Stimulated activated CD4-positive, alpha-beta T cell treated with anti-CD3 and anti-CD28 coated beads, Interleukin-2, amount 100 ng/mL, for 24 hours (primary cell): ENCODE measurements around the gene LIMS1.
"Not testable (repeated sequence)": the region's sequence is repeated elsewhere in the genome, so short reads cannot be mapped to it uniquely, and the experiment has no call there.

Source experiments
- DNase-seq, 2 donors: peaks; one replicate each; pipeline ENCODE4 v3.0.0-alpha.2; 2020

The LIMS1 gene

DNA sequence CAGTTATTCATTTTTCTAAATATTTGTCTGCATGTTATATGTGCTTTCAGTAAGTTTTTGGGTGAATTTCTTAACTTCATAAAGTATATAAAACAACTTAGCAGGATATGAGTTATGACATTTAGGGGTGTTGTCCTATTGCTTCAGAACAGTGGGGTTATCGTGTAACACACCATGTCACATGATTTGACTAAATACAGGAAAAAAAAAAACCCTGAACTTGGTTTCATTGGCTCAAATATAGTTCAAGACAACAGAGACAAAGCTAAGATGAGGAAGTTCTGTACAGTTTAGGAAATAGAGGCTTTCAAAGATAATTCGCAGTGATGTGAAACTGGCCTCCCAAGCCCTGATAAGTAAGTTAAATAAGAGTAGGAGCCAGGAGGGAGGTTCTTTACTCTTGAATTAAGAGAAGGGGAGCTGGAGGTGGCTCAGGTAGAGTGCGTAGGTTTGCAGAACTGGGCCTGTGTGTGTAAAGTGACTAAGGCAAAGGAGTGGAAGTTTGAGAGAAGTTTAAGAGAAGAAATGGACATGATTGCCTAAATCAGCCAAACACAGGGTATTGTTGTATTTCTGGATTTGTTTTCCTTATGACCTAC is 53.9 kb downstream of the LIMS1 start:
- DNase-seq = no peak

DNA sequence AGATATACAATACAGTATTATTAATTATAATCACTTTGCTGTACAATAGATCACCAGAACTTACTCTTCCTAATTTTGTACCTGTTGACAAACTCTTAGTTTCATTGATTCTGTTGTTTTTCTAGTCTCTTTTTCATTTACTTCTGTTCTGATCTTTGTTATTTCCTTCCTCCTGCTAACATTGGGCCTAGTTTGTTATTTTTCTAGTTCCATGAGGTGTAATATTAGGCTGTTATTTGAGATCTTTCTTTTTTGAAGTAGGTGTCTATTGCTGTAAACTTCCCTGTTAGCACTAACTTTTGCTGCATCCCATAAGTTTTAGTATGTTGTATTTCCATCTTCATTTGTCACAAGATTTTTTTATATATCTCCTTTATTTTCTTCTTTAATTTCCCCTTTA is 55.1 kb downstream of the LIMS1 start:
- no peak for DNase-seq

DNA sequence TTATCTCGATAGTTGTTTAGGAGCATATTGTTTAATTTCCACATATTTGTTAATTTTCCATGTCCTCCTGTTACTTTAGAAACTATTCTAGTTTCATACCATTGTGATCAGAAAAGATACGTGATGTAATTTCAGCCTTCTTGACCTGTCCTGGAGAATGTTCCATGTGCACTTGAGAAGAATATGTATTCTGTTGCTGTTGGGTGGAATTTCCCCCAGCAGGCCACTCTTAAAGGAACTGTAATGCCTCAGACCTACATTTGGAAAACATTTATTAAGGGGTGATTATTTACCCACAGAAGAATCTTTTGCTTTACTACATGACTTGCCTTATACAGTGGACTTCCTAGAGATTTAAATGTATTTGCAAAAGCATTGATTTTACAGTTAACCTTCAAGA is 55.5 kb downstream of the LIMS1 start:
- no peak for DNase-seq

GRCh38 chr2:108591163-108591562 is 56.9 kb downstream of the LIMS1 start:
- peak in 1 of 2 donors; percentile 22 for DNase-seq

- no peak for DNase-seq
These were observed 59.4 kb downstream of the LIMS1 start for GRCh38 chr2:108593547-108594098.

DNA sequence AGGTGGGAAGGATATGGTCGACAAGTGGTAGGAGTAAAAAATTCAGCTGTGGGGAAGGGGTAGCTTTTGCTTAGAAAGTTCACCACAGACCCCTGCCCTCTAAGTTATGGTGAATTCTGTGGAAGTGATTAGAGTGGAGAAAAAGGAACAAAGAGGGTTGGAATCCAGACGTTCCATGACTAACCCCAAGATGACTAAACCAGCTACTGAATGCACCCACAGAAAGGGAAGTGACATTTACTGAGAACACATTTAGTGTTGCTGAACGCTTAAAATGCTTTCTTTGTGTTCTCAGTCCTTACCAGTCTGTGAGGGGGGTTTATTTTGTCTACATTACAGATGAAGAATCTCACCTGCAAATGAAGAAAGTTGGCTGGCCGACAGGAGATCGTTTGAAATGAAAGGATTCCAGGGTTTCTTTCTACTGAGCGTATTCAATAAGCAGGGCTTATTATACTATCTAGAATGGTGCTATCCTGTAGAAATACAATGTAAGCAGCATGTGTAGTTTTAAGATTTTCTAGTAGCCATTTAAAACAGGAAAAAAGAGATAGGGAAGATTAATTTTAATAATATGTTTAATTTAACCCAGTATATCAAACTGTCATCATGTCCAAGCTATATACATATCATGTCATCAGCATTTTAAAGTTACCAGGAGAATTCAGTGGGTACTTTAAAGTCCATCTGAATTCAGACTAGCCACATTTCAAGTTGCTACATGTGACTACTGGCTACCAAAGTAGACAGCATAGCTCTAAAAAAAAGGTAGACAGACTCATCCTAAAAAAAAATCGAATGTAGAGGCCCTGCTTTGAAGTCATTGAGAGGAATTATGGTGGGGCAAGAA is 60.1 kb downstream of the LIMS1 start:
- no peak for DNase-seq

- no peak for DNase-seq
These were observed 60.8 kb downstream of the LIMS1 start for GRCh38 chr2:108594982-108595464.

DNA sequence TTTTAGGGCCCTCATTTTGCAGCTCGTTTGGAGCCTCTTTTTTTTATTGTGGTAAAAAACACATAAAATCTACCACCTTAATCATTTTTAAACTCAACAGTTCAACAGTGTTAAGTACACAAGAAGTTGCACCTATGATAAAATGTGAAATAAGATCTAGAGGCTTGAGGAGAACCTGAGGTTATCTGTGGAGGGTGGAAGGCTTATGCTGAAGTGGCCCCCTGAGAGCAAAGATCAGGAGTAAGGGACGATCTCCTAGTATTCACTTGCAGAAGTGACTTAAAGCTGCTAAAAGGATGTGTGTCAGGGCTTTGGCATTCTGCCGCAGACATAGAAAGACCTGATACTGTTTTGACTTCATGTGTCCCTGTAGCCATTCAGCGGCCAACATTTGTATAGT is 61.5 kb downstream of the LIMS1 start:
- DNase-seq = not testable (repeated sequence)

DNA sequence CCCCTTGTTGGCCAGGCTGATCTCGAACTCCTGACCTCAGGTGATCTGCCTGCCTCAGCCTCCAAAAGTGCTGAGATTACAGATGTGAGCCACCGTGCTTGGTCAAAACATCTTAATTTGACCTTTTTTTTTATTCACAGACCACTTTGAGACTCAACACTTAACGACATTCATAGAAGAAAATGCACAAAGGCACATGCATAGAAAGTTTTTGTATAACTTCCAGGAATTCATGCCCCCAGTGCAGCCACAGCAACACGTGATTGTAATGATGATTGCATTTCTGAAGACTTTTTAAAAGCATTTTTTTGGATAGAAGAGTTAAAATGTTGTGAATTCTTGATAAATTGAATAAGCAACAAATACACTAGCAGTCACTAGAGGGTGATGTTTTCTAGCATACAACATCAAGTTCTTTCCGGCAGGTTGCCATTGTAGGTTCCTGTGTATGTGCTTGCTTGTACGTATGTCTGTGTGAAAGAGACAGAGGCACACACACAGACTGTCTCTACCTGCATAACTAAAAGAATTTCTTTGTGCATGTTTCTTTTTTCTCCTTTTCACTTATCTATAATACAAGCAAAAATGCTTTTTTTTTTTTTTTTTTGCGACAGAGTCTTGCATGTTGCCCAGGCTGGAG is 63.0 kb downstream of the LIMS1 start:
- not testable (repeated sequence) for DNase-seq

DNA sequence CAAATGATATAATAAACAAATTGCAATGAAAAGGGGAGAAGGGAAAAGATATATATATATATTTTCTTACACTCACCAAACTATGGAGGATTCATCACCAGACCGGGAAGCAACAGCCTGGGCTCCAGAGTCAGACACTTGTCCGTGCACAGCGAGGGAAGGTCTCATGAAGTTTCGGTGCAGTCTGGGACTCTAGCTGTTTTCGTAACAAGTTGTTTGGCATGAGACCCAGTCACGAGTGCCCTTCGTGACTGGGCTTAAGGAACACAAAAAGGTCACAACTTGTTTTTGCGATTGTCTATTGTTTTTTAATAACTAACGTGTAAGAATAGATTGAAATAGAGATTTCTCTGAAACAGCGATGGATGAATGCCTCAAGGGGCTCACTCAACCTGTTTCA is 66.9 kb downstream of the LIMS1 start:
- DNase-seq = not testable (repeated sequence)

DNA sequence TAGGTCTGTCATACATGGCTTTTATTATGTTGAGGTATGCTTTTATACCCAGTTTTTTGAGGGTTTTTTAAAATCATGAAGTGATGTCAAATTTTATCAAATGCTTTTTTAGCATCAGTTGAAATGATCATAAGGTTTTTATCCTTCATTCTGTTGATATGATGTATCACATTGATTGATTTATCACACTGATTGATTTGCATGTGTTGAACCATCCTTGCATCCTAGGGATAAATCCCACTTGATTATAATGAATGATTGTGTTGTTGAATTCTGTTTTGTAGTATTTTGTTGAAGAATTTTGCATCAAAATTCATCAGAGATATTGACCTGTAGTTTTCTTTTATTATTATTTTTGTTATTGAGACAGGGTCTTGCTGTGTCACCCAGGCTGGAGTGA is 68.2 kb downstream of the LIMS1 start:
- no peak for DNase-seq

DNA sequence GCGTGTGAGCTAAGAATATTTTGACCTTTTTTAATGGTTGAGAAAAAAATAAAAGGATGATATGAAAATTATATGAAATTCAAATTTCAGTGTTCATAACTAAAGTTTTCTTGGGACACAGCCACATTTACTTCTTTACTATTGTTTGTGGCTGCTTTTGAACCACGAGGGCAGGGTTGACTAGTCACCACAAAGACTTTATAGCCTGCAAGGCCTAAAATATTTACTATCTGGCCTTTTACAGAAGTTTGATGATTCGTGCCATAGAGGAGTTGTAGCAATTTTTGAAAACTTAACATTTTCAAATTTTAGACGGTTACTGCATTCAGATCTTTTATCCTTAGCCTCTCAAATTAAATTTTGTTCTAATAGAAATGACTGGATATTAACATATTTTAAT is 69.9 kb downstream of the LIMS1 start:
- no peak for DNase-seq

- no peak for DNase-seq
These were observed 71.7 kb downstream of the LIMS1 start for GRCh38 chr2:108605947-108606346.

DNA sequence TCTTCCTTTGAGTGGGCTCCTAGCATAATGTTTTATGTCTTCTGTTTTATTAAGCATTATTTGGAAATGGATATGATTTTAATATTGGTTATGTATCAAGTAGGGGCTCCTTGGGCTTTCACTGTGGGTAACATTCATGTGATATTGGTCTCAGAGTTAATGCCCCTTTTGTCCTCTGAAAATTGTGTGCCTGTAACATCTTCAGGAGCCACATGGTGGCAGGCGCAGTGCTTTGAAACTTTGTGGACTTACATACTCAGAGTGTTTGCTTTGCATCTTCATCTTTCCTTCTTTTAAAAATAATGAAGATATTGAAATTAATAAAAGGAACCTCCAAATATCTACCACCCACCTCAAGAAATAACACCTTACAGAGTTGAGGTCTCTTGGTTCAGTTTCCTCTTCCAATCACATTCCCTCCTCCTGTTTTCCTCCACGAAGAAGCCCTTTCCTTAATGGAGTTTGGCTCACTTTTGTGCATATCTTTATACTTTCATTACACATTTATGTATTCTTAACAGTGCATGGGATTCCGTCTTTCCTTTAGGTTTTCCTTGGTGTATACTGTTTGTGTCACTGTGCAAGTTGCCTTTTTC is 73.5 kb downstream of the LIMS1 start:
- DNase-seq = peak; percentile 39 to 47

- DNase-seq = no peak
These were observed 76.8 kb downstream of the LIMS1 start for GRCh38 chr2:108611021-108611420.

GRCh38 chr2:108612153-108612513 is 77.9 kb downstream of the LIMS1 start:
- peak; percentile 36 to 54 for DNase-seq

DNA sequence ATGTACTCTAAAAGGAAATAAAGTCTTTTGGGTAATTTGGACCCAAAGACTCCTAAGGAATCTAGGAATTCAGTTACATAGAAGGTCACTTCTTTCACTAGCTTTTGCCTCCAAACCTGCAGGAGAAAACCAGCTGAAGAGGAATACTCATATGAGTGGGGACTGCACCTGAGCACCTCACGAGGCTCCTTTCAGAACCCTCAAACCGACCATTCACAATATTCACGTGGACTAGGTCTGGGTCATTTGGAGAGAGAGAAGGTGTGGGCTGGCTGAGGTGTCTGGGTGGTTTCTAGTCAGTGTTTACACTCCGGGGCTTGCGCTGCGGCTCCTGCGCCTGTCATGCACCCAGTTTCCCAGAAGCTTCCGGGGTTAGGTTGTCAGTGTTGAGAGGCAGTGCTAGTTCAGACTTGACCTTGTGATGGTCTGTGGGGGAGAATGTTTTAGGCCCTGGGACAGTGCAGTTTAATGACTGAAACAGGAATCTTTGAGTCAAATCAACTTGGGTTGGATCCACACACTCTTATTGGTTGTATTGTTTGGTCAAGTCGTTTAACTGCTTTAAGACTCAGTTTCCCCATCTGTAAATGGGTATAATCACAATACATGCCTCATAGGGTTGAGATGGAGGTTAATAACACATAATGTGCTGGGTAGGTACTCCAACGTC is 78.4 kb downstream of the LIMS1 start:
- peak; percentile 57 to 73 for DNase-seq

DNA sequence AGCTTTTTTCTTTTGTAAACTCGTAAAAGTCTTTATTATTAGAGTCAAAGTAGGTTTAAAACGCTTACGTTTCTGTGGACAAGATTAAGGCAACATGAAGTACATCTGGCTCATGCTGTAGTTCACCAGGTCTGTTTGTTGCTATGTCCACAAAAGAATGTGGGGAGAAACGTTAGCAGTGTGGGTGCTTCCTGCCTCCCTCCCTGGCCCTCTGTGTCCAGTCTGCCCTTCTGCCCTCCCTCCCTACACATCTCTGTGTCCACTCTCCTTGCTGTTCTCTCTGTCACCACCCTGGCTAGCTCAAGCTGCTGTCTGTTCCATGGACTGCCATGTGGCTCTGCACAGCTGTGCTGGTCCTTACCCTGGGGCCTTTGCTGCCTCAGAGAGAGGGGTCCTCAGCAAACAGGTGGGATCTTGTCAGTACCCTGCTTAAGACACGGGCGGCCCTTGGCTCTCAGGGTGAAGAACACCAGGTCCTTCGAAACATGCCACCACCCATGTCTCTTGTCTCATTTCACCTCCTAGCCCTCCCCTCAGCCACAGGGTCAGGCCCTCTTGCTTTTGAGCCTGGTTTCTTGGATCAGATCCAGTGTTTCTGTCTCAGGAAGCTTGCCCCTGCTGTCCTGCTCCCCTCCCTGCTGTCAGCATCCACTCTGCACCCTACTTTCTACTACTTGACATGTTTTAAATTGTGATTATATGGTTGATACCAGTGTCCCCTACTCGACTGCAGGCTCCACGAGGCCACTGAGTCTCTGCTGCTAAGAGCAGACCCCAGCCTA is 79.2 kb downstream of the LIMS1 start:
- DNase-seq = no peak

DNA sequence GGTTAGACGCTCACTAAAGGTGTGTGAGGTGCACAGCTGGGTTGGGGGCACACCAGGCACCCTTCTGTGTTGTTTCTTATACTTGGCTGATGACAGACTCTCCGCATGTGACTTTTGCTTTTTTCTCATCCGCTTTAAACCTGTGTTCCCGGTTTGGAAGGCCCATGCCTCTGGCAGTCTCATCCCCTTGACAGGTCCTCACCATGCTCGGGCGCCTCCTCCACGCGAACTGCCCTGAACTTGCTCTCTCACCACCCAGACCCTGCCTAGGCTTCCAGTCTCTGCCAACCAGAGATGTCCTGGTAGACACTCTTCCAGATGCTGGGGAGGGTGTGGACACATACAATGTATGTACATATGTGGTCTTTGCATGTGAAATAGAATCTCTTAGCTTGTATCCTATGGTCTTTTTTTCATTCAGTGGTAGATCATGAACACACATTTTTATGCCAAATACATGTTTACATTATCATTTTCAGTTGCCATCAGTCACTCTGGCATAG is 79.8 kb downstream of the LIMS1 start:
- DNase-seq = no peak

DNA sequence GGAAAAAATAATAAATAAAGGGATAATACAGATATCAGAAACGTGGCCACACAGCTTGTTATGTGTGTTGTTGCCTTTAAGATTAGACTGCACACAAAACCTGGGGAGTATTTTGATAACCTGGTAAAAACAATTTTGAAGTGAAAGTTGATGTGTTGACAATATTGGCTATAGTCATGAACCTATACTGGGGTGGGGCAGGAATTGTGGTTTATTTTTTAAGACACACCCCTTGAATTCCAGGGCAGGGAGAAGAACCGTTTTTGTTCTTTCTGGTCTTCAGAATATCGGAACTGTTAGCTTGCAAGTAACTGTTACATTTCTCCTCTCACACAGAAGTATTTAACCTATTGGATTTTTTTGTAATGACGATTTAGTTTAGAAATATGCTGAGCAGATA is 80.4 kb downstream of the LIMS1 start:
- no peak for DNase-seq

- DNase-seq = no peak
These were observed 81.3 kb downstream of the LIMS1 start for GRCh38 chr2:108615480-108616090.
